K562 (cell line): Measurements from ENCODE around the gene KCNJ10. TPM values are rescaled to one million over a fixed set of nuclear protein-coding genes. Genes with fewer than 3 reads are reported as not detected.

Source experiments
- ATF1 ChIP-seq, 2 experiments: fragments of 450-650 bp in 1 of 2; IDR thresholded peaks; 2 replicates each; pipeline ENCODE4 v1.6.1; 2016; ENCODE audit warnings: missing compliant biosample characterization in 1 of 2, missing genetic modification characterization in 1 of 2
- BRF1 ChIP-seq: IDR thresholded peaks from 3 replicates; pipeline ENCODE4 v1.6.1; 2011; ENCODE audit warnings: borderline replicate concordance, mild to moderate bottlenecking; ENCODE audit not compliant: insufficient read length; ENCODE audit errors: extremely low read depth
- DPF2 ChIP-seq: fragments of 450-650 bp; IDR thresholded peaks from 2 replicates; pipeline ENCODE4 v1.6.1; 2016
- GATA2 ChIP-seq: sonication (generic); formaldehyde crosslinking; IDR thresholded peaks from 2 replicates; pipeline ENCODE4 v1.4.0; 2020; ENCODE audit warnings: mild to moderate bottlenecking, missing genetic modification reagents
- MITF ChIP-seq: IDR thresholded peaks from 2 replicates; pipeline ENCODE4 v1.6.1; 2014; ENCODE audit warnings: antibody characterized with exemption
- NCOA1 ChIP-seq: fragments of 450-650 bp; IDR thresholded peaks from 2 replicates; pipeline ENCODE4 v1.6.1; 2016; ENCODE audit warnings: low read depth
- NCOA4 ChIP-seq: fragments of 450-650 bp; IDR thresholded peaks from 2 replicates; pipeline ENCODE4 v1.6.1; 2018; ENCODE audit warnings: mild to moderate bottlenecking; ENCODE audit not compliant: partially characterized antibody
- SMAD3 ChIP-seq: fragments of 450-650 bp; formaldehyde crosslinking; conservative IDR thresholded peaks from 2 replicates; pipeline ENCODE4 v1.4.0; 2020; ENCODE audit warnings: mild to moderate bottlenecking
- TAL1 ChIP-seq: fragments of 450-650 bp; IDR thresholded peaks from 2 replicates; pipeline ENCODE4 v1.6.1; 2016; ENCODE audit warnings: mild to moderate bottlenecking
- YY1 ChIP-seq, 3 experiments: IDR thresholded peaks; 2 replicates each; pipeline ENCODE4 v1.6.1; 2011; ENCODE audit warnings: low read length in 2 of 3, mild to moderate bottlenecking in 2 of 3, moderate library complexity in 2 of 3, borderline replicate concordance in 1 of 3, control low read depth in 1 of 3, low read depth in 1 of 3; ENCODE audit not compliant: insufficient read depth in 3 of 3, insufficient replicate concordance in 2 of 3, control insufficient read depth in 1 of 3, insufficient read length in 1 of 3; ENCODE audit errors: extremely low read depth in 1 of 3
- ZBTB26 ChIP-seq: fragments of 450-650 bp; formaldehyde crosslinking; IDR thresholded peaks from 2 replicates; pipeline ENCODE4 v1.4.0; 2022; ENCODE audit warnings: missing genetic modification characterization
- ZC3H4 ChIP-seq: sonication (generic); formaldehyde crosslinking; IDR thresholded peaks from 2 replicates; pipeline ENCODE4 v1.9.0; 2021; ENCODE audit warnings: missing genetic modification reagents, borderline replicate concordance
- ZFPM2 ChIP-seq: fragments of 250-450 bp; sonication (Bioruptor Pico); IDR thresholded peaks from 2 replicates; pipeline ENCODE4 v1.5.1; 2022; ENCODE audit warnings: mild to moderate bottlenecking
- polyA plus RNA-seq, 8 experiments: library from polyadenylated mRNA; depleted of rRNA in 4 of 8; stranded (reverse) in 5 of 8; unstranded in 3 of 8; fragments of >200 nt; fragmentation: Nextera tagmentation in 2 of 8; fragmentation: Illumina TruSeq in 1 of 8; extraction: Ambion mirVana in 2 of 8; extraction: Trizol in 1 of 8; gene quantifications; 2 replicates each; pipeline versions ENCODE4 v1.2.1 to v1.2.3, GENCODE V29; 2011 to 2014; ENCODE audit warnings: inconsistent platforms in 1 of 8, missing spikeins in 1 of 8
- total RNA-seq, 7 experiments: library from RNA; depleted of rRNA in 6 of 7; stranded (reverse); fragments of >200 nt in 6 of 7; fragmentation: Illumina TruSeq in 2 of 7; extraction: Trizol in 2 of 7; gene quantifications; 2 replicates each; pipeline versions ENCODE4 v1.2.1 to v1.2.3, GENCODE V29; 2011 to 2021; ENCODE audit warnings: low replicate concordance in 1 of 7
- TF ChIP-seq, protein P1 (sequence below), 2 experiments: fragments of 450-650 bp; IDR thresholded peaks; 2 replicates each; pipeline ENCODE4 v1.6.1; 2016
- TF ChIP-seq, protein P2 (sequence below): fragments of 250-450 bp; sonication (Bioruptor Pico); IDR thresholded peaks from 2 replicates; pipeline ENCODE4 v1.4.0; 2020; ENCODE audit warnings: borderline replicate concordance
- TF ChIP-seq, protein P3 (sequence below): IDR thresholded peaks from 2 replicates; pipeline ENCODE4 v1.6.1; 2011; ENCODE audit not compliant: insufficient read length; ENCODE audit errors: extremely low read depth
- TF ChIP-seq, protein P4 (sequence below): fragments of 250-450 bp; sonication (Bioruptor Pico); IDR thresholded peaks from 2 replicates; pipeline ENCODE4 v1.5.0; 2022; ENCODE audit warnings: mild to moderate bottlenecking

KCNJ10 gene
- total and polyA plus RNA-seq, 9 of the 15 experiments (the other 6 are each of a cell fraction or from before 2014, with no cell fraction given): 0.06 to 0.11 TPM; not detected in 7

DNA sequence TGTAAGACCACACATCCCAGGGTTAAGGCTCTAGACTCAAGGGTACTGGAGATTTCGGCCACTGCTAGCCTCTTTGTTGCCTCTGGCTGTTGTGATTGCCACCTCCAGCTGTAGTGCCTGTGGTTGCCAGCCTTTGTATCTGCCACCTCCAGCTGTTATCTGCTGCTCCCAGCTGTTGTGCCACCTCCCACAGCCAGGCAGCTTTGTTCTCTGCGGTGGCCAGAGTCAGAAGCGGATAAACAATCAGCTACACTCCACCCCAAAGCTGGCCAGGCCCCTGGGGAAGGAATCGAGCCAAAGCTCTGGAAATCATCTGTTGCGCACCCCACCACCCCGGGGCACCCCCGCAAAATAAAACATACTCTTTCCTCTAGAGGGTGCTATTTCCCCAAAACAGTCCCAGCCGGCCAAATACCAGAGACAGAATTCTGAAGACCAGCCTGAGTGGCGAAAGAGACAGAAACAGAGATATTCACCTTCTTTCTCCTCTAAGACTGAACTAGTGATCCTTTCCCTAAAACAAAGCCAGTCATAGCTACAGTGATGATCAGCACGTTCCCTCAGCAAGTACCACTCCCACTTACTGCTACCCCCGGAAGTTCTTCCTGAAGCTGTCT is 23.4 kb downstream of the KCNJ10 start (continued):
- TF ChIP-seq ATF1 (CRISPR knock-in tag; IDR thresholded peaks at IDR 0.05) (no peak), ATF1 (tag; IDR thresholded peaks at IDR 0.05) (peak; percentile 70), ZC3H4 (no peak), ZFPM2 (no peak), ZBTB26 (CRISPR knock-in tag) (no peak), BRF1 (no peak), DPF2 (peak; percentile 96), TAL1 (peak; percentile 99), GATA2 (CRISPR knock-in tag) (peak; percentile 98), SMAD3 (CRISPR knock-in tag) (peak; percentile 86), MITF (0 out of 2 replicates have a peak, but pooled peaks have one; percentile 33), NCOA1 (peak; percentile 78), NCOA4 (peak; percentile 85), YY1 (IDR thresholded peaks at IDR 0.05; ENCODE audit: borderline replicate concordance in 1 of 3, control insufficient read depth in 1 of 3, extremely low read depth in 1 of 3, insufficient read depth in 3 of 3, insufficient read length in 1 of 3, insufficient replicate concordance in 2 of 3, low read depth in 1 of 3, low read length in 2 of 3) (peak in 1 of 3 experiments; percentile 46)
- TF ChIP-seq, protein P1, sequence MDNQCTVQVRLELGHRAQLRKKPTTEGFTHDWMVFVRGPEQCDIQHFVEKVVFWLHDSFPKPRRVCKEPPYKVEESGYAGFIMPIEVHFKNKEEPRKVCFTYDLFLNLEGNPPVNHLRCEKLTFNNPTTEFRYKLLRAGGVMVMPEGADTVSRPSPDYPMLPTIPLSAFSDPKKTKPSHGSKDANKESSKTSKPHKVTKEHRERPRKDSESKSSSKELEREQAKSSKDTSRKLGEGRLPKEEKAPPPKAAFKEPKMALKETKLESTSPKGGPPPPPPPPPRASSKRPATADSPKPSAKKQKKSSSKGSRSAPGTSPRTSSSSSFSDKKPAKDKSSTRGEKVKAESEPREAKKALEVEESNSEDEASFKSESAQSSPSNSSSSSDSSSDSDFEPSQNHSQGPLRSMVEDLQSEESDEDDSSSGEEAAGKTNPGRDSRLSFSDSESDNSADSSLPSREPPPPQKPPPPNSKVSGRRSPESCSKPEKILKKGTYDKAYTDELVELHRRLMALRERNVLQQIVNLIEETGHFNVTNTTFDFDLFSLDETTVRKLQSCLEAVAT (IDR thresholded peaks at IDR 0.05): peak in 1 of 2 experiments; percentile 96; a peak in 2 of 4 replicates
- TF ChIP-seq, protein P2, sequence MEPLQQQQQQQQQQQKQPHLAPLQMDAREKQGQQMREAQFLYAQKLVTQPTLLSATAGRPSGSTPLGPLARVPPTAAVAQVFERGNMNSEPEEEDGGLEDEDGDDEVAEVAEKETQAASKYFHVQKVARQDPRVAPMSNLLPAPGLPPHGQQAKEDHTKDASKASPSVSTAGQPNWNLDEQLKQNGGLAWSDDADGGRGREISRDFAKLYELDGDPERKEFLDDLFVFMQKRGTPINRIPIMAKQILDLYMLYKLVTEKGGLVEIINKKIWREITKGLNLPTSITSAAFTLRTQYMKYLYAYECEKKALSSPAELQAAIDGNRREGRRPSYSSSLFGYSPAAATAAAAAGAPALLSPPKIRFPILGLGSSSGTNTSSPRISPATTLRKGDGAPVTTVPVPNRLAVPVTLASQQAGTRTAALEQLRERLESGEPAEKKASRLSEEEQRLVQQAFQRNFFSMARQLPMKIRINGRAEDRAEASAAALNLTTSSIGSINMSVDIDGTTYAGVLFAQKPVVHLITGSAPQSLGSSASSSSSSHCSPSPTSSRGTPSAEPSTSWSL (CRISPR knock-in tag): no peak
- TF ChIP-seq, protein P3, sequence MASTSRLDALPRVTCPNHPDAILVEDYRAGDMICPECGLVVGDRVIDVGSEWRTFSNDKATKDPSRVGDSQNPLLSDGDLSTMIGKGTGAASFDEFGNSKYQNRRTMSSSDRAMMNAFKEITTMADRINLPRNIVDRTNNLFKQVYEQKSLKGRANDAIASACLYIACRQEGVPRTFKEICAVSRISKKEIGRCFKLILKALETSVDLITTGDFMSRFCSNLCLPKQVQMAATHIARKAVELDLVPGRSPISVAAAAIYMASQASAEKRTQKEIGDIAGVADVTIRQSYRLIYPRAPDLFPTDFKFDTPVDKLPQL: no peak
- TF ChIP-seq, protein P4, sequence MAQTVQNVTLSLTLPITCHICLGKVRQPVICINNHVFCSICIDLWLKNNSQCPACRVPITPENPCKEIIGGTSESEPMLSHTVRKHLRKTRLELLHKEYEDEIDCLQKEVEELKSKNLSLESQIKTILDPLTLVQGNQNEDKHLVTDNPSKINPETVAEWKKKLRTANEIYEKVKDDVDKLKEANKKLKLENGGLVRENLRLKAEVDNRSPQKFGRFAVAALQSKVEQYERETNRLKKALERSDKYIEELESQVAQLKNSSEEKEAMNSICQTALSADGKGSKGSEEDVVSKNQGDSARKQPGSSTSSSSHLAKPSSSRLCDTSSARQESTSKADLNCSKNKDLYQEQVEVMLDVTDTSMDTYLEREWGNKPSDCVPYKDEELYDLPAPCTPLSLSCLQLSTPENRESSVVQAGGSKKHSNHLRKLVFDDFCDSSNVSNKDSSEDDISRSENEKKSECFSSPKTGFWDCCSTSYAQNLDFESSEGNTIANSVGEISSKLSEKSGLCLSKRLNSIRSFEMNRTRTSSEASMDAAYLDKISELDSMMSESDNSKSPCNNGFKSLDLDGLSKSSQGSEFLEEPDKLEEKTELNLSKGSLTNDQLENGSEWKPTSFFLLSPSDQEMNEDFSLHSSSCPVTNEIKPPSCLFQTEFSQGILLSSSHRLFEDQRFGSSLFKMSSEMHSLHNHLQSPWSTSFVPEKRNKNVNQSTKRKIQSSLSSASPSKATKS (CRISPR knock-in tag): no peak
